ENCODE measurements around the gene ANKRD28.

DNA sequence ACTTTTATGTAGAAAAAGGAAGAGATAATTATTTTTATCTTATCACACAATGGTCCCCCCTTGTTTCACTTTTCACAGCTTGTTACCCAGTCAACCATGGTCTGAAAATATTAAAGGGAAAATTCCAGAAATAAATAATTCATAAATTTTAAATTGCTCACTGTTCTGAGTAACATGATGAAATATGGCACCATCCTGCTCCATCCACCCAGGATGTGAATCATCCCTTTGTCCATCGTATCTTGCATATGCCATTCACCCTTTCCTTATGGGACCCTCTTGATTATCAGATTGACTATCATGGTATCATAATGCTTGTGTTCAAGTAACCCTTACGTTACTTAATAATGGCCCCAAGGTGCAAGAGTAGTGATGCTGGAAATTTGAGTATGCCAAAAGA, 43.7 kb downstream of the ANKRD28 start:
- TF ChIP-seq, protein P1, sequence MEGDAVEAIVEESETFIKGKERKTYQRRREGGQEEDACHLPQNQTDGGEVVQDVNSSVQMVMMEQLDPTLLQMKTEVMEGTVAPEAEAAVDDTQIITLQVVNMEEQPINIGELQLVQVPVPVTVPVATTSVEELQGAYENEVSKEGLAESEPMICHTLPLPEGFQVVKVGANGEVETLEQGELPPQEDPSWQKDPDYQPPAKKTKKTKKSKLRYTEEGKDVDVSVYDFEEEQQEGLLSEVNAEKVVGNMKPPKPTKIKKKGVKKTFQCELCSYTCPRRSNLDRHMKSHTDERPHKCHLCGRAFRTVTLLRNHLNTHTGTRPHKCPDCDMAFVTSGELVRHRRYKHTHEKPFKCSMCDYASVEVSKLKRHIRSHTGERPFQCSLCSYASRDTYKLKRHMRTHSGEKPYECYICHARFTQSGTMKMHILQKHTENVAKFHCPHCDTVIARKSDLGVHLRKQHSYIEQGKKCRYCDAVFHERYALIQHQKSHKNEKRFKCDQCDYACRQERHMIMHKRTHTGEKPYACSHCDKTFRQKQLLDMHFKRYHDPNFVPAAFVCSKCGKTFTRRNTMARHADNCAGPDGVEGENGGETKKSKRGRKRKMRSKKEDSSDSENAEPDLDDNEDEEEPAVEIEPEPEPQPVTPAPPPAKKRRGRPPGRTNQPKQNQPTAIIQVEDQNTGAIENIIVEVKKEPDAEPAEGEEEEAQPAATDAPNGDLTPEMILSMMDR (IDR thresholded peaks at IDR 0.05; ENCODE audit: control extremely low read depth in 1 of 3, insufficient read depth in 1 of 3, low read depth in 1 of 3, low read length in 3 of 3): no peak
- TF ChIP-seq POLR2A (IDR thresholded peaks at IDR 0.05; ENCODE audit: control extremely low read depth in 1 of 2, low read depth in 2 of 2, low read length in 2 of 2) (no peak), EZH2 (IDR thresholded peaks at IDR 0.05; ENCODE audit: low read depth, low read length, severe bottlenecking) (no peak), SIN3A (conservative IDR thresholded peaks at IDR 0.05 in 1 of 2, IDR thresholded peaks at IDR 0.05 in 1 of 2; ENCODE audit: low read depth in 1 of 2, low read length in 2 of 2) (no peak), NRF1 (IDR thresholded peaks at IDR 0.05; ENCODE audit: low read depth, low read length) (no peak), CREB1 (IDR thresholded peaks at IDR 0.05) (no peak), MAFK (IDR thresholded peaks at IDR 0.05; ENCODE audit: low read depth, low read length) (no peak), POU5F1 (IDR thresholded peaks at IDR 0.05; ENCODE audit: low read depth, low read length) (no peak), JUND (IDR thresholded peaks at IDR 0.05; ENCODE audit: low read length) (no peak)
- TF ChIP-seq, protein P2, sequence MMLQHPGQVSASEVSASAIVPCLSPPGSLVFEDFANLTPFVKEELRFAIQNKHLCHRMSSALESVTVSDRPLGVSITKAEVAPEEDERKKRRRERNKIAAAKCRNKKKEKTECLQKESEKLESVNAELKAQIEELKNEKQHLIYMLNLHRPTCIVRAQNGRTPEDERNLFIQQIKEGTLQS (IDR thresholded peaks at IDR 0.05; ENCODE audit: insufficient read depth, low read depth, low read length): no peak
- TF ChIP-seq, protein P3, sequence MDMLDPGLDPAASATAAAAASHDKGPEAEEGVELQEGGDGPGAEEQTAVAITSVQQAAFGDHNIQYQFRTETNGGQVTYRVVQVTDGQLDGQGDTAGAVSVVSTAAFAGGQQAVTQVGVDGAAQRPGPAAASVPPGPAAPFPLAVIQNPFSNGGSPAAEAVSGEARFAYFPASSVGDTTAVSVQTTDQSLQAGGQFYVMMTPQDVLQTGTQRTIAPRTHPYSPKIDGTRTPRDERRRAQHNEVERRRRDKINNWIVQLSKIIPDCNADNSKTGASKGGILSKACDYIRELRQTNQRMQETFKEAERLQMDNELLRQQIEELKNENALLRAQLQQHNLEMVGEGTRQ (IDR thresholded peaks at IDR 0.05; ENCODE audit: low read length): no peak
- TF ChIP-seq, protein P4, sequence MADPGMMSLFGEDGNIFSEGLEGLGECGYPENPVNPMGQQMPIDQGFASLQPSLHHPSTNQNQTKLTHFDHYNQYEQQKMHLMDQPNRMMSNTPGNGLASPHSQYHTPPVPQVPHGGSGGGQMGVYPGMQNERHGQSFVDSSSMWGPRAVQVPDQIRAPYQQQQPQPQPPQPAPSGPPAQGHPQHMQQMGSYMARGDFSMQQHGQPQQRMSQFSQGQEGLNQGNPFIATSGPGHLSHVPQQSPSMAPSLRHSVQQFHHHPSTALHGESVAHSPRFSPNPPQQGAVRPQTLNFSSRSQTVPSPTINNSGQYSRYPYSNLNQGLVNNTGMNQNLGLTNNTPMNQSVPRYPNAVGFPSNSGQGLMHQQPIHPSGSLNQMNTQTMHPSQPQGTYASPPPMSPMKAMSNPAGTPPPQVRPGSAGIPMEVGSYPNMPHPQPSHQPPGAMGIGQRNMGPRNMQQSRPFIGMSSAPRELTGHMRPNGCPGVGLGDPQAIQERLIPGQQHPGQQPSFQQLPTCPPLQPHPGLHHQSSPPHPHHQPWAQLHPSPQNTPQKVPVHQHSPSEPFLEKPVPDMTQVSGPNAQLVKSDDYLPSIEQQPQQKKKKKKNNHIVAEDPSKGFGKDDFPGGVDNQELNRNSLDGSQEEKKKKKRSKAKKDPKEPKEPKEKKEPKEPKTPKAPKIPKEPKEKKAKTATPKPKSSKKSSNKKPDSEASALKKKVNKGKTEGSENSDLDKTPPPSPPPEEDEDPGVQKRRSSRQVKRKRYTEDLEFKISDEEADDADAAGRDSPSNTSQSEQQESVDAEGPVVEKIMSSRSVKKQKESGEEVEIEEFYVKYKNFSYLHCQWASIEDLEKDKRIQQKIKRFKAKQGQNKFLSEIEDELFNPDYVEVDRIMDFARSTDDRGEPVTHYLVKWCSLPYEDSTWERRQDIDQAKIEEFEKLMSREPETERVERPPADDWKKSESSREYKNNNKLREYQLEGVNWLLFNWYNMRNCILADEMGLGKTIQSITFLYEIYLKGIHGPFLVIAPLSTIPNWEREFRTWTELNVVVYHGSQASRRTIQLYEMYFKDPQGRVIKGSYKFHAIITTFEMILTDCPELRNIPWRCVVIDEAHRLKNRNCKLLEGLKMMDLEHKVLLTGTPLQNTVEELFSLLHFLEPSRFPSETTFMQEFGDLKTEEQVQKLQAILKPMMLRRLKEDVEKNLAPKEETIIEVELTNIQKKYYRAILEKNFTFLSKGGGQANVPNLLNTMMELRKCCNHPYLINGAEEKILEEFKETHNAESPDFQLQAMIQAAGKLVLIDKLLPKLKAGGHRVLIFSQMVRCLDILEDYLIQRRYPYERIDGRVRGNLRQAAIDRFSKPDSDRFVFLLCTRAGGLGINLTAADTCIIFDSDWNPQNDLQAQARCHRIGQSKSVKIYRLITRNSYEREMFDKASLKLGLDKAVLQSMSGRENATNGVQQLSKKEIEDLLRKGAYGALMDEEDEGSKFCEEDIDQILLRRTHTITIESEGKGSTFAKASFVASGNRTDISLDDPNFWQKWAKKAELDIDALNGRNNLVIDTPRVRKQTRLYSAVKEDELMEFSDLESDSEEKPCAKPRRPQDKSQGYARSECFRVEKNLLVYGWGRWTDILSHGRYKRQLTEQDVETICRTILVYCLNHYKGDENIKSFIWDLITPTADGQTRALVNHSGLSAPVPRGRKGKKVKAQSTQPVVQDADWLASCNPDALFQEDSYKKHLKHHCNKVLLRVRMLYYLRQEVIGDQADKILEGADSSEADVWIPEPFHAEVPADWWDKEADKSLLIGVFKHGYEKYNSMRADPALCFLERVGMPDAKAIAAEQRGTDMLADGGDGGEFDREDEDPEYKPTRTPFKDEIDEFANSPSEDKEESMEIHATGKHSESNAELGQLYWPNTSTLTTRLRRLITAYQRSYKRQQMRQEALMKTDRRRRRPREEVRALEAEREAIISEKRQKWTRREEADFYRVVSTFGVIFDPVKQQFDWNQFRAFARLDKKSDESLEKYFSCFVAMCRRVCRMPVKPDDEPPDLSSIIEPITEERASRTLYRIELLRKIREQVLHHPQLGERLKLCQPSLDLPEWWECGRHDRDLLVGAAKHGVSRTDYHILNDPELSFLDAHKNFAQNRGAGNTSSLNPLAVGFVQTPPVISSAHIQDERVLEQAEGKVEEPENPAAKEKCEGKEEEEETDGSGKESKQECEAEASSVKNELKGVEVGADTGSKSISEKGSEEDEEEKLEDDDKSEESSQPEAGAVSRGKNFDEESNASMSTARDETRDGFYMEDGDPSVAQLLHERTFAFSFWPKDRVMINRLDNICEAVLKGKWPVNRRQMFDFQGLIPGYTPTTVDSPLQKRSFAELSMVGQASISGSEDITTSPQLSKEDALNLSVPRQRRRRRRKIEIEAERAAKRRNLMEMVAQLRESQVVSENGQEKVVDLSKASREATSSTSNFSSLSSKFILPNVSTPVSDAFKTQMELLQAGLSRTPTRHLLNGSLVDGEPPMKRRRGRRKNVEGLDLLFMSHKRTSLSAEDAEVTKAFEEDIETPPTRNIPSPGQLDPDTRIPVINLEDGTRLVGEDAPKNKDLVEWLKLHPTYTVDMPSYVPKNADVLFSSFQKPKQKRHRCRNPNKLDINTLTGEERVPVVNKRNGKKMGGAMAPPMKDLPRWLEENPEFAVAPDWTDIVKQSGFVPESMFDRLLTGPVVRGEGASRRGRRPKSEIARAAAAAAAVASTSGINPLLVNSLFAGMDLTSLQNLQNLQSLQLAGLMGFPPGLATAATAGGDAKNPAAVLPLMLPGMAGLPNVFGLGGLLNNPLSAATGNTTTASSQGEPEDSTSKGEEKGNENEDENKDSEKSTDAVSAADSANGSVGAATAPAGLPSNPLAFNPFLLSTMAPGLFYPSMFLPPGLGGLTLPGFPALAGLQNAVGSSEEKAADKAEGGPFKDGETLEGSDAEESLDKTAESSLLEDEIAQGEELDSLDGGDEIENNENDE (IDR thresholded peaks at IDR 0.05; ENCODE audit: insufficient replicate concordance, low read length): no peak
